Kidney (tissue), 14 donors: ENCODE data around the gene TPO. TPM values are rescaled to one million over a fixed set of nuclear protein-coding genes. Genes with fewer than 3 reads are reported as not detected.

Experiments used
- DNase-seq, 5 donors: peaks; one replicate each; pipeline ENCODE4 v3.0.0-alpha.2; 2013 to 2020
- FAIRE-seq: peaks from 2 replicates; lab custom pipeline; 2012; peaks lifted over from hg19 to GRCh38; lab: Jason Lieb, UNC
- H3K27ac ChIP-seq, 2 donors: one replicate each; pipeline ENCODE4 v1.7.0; 2013; ENCODE audit warnings: low read depth in 2 of 2, low read length in 2 of 2, inconsistent platforms in 1 of 2
- H3K27me3 ChIP-seq: one replicate; pipeline ENCODE4 v1.7.1; 2013; ENCODE audit warnings: low read length, inconsistent platforms; ENCODE audit not compliant: control insufficient read depth, insufficient read depth
- H3K36me3 ChIP-seq, 3 donors: one replicate each; pipeline versions ENCODE4 v1.7.0 to v1.7.1; 2013; ENCODE audit warnings: low read length in 3 of 3, control low read depth in 1 of 3, inconsistent platforms in 1 of 3; ENCODE audit not compliant: insufficient read depth in 3 of 3, control insufficient read depth in 2 of 3
- H3K4me1 ChIP-seq, 3 donors: one replicate each; pipeline versions ENCODE4 v1.7.0 to v1.7.1; 2013; ENCODE audit warnings: low read length in 3 of 3, inconsistent platforms in 1 of 3, low read depth in 1 of 3; ENCODE audit not compliant: control insufficient read depth in 2 of 3, insufficient read depth in 2 of 3
- H3K4me3 ChIP-seq, 3 donors: one replicate each; pipeline versions ENCODE4 v1.7.0 to v1.8.1; 2013; ENCODE audit warnings: low read length in 3 of 3, control low read depth in 1 of 3, inconsistent platforms in 1 of 3
- H3K9ac ChIP-seq, 3 donors: one replicate each; pipeline versions ENCODE4 v1.7.0 to v1.7.1; 2013; ENCODE audit warnings: low read length in 3 of 3, control low read depth in 1 of 3, inconsistent platforms in 1 of 3
- H3K9me3 ChIP-seq, 3 donors: one replicate each; pipeline versions ENCODE4 v1.7.0 to v1.7.1; 2013; ENCODE audit warnings: low read length in 3 of 3, control low read depth in 1 of 3, inconsistent platforms in 1 of 3; ENCODE audit not compliant: control insufficient read depth in 2 of 3, insufficient read depth in 1 of 3
- CTCF ChIP-seq: IDR thresholded peaks from 3 replicates; pipeline ENCODE4 v1.5.1; 2012; ENCODE audit warnings: mild to moderate bottlenecking, moderate library complexity, borderline replicate concordance; ENCODE audit not compliant: insufficient read depth; ENCODE audit errors: extremely low read depth
- intact Hi-C: fragments of 100-400 bp; cut with DNase I; formaldehyde crosslinking; loops from one replicate; pipeline ENCODE4 v1.11.1; 2022
- polyA plus RNA-seq: library from polyadenylated mRNA; stranded (reverse); fragments of 350-450 nt; fragmentation: Illumina TruSeq; extraction: RNeasy Lipid Tissue Mini Kit (QIAGEN cat#74804); gene quantifications from one replicate; pipeline ENCODE4 v1.2.3, GENCODE V29; 2014; ENCODE audit warnings: low read depth, low replicate concordance; ENCODE audit not compliant: insufficient read depth
- total RNA-seq: library from RNA; stranded (reverse); fragmentation: NEBNext Ultra II Directional; extraction: Animal tissue kit (Norgen Biotek cat#: 25700); gene quantifications from one replicate; pipeline ENCODE4 v1.2.1, GENCODE V29; 2021
- donor health status: control.
- donor health status: control.
- donor health status: control.
- donor health status: control.
- donor health status: control.
- donor health status: DM: yes; HTN: yes; CAD: no.
- donor health status: Normal renal cell carcinoma (clear cell type).

The TPO gene
- total and polyA plus RNA-seq, 2 donors from 2014 or later = not detected

GRCh38 chr2:1559589-1560175, 146.4 kb downstream of the TPO start:
- FAIRE-seq = no peak
- Histone ChIP-seq H3K27me3 (no peaks in the 10 kb centered on the region), H3K4me3 (no peak overlapping the region), H3K9me3 (no peaks in the 10 kb centered on the region), H3K36me3 (no peaks in the 10 kb centered on the region), H3K4me1 (peaks cover 0 to 2% (median 0%) of the 10 kb centered on the region in 3 donors), H3K27ac (no peak overlapping the region), H3K9ac (no peak overlapping the region)
- TF ChIP-seq CTCF = no peak
- intact Hi-C loops = no loop called here
- no peak for DNase-seq

GRCh38 chr2:1561259-1561658, 148.0 kb downstream of the TPO start:
- no peak for FAIRE-seq
- no peak for DNase-seq
- peaks cover 0 to 2% (median 0%) of the 10 kb centered on the region in 3 donors for H3K4me1 ChIP-seq
- intact Hi-C loops = no loop called here
- no peak overlapping the region for H3K4me3 ChIP-seq
- no peaks in the 10 kb centered on the region for H3K9me3 ChIP-seq
- TF ChIP-seq CTCF = no peak
- no peak overlapping the region for H3K9ac ChIP-seq
- no peak overlapping the region for H3K27ac ChIP-seq
- H3K27me3 ChIP-seq = no peaks in the 10 kb centered on the region
- H3K36me3 ChIP-seq = no peaks in the 10 kb centered on the region

- FAIRE-seq (no peak), DNase-seq (peak in 2 of 5 donors; percentile 44 to 51)
- TF ChIP-seq CTCF = no peak
- Histone ChIP-seq H3K9ac (no peak overlapping the region), H3K36me3 (no peaks in the 10 kb centered on the region), H3K4me3 (no peak overlapping the region), H3K27me3 (no peaks in the 10 kb centered on the region), H3K27ac (no peak overlapping the region), H3K4me1 (peaks cover 0 to 2% (median 0%) of the 10 kb centered on the region in 3 donors), H3K9me3 (no peaks in the 10 kb centered on the region)
- intact Hi-C loops = no loop called here
Measured at GRCh38 chr2:1561811-1562421, 148.7 kb downstream of the TPO start.
